ENCODE data around the gene GLCE.

DNA sequence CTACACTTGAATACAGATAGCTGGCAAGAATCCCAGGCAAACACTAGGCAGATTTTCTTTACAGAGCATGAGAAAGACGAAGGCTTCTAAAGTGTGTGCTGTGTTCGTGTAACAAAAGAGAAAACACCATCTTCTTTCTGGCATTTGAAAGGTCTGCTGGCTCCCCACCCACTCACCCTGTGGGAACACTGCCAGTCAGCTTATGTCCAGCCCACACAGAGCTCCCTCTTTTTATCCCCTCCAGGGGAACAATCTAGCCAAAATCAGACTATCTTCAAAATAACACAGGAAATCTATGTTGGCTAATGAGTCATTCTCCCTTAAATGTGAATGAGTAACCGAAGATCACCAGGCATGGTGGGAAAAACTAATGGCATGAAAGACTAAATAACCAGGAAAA, 92.7 kb downstream of the GLCE start:
- TF ChIP-seq, protein P1, sequence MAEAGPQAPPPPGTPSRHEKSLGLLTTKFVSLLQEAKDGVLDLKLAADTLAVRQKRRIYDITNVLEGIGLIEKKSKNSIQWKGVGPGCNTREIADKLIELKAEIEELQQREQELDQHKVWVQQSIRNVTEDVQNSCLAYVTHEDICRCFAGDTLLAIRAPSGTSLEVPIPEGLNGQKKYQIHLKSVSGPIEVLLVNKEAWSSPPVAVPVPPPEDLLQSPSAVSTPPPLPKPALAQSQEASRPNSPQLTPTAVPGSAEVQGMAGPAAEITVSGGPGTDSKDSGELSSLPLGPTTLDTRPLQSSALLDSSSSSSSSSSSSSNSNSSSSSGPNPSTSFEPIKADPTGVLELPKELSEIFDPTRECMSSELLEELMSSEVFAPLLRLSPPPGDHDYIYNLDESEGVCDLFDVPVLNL (IDR thresholded peaks at IDR 0.05; ENCODE audit: low read depth, low read length), result no peak
- TF ChIP-seq POLR2A (IDR thresholded peaks at IDR 0.05; ENCODE audit: low read depth, low read length), result no peak
- no peak for TF ChIP-seq POLR2AphosphoS5 (IDR thresholded peaks at IDR 0.05; ENCODE audit: low read length)
- TF ChIP-seq CHD1 (IDR thresholded peaks at IDR 0.05; ENCODE audit: low read depth, low read length), result no peak

Measured in GM12878 (cell line).